K562 (cell line): Measurements from ENCODE around the gene ANKS1A. TPM values are rescaled to one million over a fixed set of nuclear protein-coding genes. Genes with fewer than 3 reads are reported as not detected.
A peak's percentile ranks its signal among the peaks of the same experiment; 100 is the strongest.

Experiments used
- ATAC-seq: fragments of 200-7000 bp; cut with Tn5 transposase; 3 replicates; pipeline ENCODE4 v1.9.1; 2020; ENCODE audit warnings: moderate library complexity
- BruUV-seq: library from RNA; stranded (reverse); fragments of 400-500 nt; replicated peaks from 2 replicates; lab custom pipeline; 2021; lab: Mats Ljungman, UMichigan
- CTCF ChIA-PET: fragments of 300-600 bp; formaldehyde crosslinking; extraction: SDS; loops from one replicate; lab custom pipeline; 2021; ENCODE audit warnings: low intra/inter-chr PET ratio; lab: Yijun Ruan, JAX
- POLR2A ChIA-PET: fragments of 300-600, 350-650 bp; sonication (Branson Sonifier 250); formaldehyde crosslinking; extraction: SDS; loops from one replicate; lab custom pipeline; 2021; ENCODE audit warnings: antibody characterized with exemption, inconsistent platforms; lab: Yijun Ruan, JAX
- DNase-seq, 4 experiments: peaks; one replicate each; pipeline versions ENCODE4 v3.0.0 to v3.0.0-alpha.2; 2011 to 2018; ENCODE audit warnings: low spot score in 3 of 4, mixed read lengths in 3 of 4; ENCODE audit errors: extremely low read depth in 1 of 4
- FAIRE-seq: peaks from 2 replicates; lab custom pipeline; 2011; peaks lifted over from hg19 to GRCh38; lab: Jason Lieb, UNC
- H2AFZ ChIP-seq: 2 replicates; pipeline ENCODE4 v1.6.0; 2011; ENCODE audit warnings: low read depth, low read length, control low read depth, inconsistent platforms
- H3K27ac ChIP-seq: fragments of 200-600 bp; 3 replicates; pipeline ENCODE4 v1.8.0; 2011; ENCODE audit warnings: low read depth, mild to moderate bottlenecking, control low read depth, inconsistent platforms, low read length, moderate library complexity, mixed read lengths; ENCODE audit errors: extremely low read depth
- H3K27me3 ChIP-seq, 2 experiments: fragments of 300-600 bp in 1 of 2; 2 replicates in 1 of 2; 3 replicates in 1 of 2; pipeline versions ENCODE4 v1.6.0 to v1.8.0; 2011; ENCODE audit warnings: inconsistent platforms in 2 of 2, low read length in 2 of 2, mild to moderate bottlenecking in 1 of 2, mixed read lengths in 1 of 2, moderate library complexity in 1 of 2; ENCODE audit not compliant: control insufficient read depth in 2 of 2, insufficient read depth in 2 of 2
- H3K36me3 ChIP-seq: fragments of 300-600 bp; 3 replicates; pipeline ENCODE4 v1.8.0; 2011; ENCODE audit warnings: mild to moderate bottlenecking, low read length, inconsistent platforms; ENCODE audit not compliant: control insufficient read depth, insufficient read depth
- H3K4me1 ChIP-seq, 2 experiments: fragments of 200-600 bp in 1 of 2; replicated peaks in 1 of 2; 2 replicates in 1 of 2; 3 replicates in 1 of 2; pipeline versions ENCODE4 v1.5.1 to v1.8.0; 2011; ENCODE audit warnings: inconsistent platforms in 2 of 2, low read length in 2 of 2, mild to moderate bottlenecking in 1 of 2, mixed read lengths in 1 of 2, moderate library complexity in 1 of 2; ENCODE audit not compliant: control insufficient read depth in 2 of 2, insufficient read depth in 2 of 2
- H3K4me2 ChIP-seq: 2 replicates; pipeline ENCODE4 v1.6.1; 2011; ENCODE audit warnings: low read length, control low read depth, inconsistent platforms, mixed read lengths; ENCODE audit not compliant: insufficient read depth
- H3K4me3 ChIP-seq: fragments of 200-600 bp; sonication (generic), shearing (Covaris generic); 2 replicates; pipeline ENCODE4 v1.5.1; 2016; ENCODE audit warnings: control low read depth, inconsistent platforms
- H3K79me2 ChIP-seq: fragments of 200-600 bp; 3 replicates; pipeline ENCODE4 v1.8.0; 2011; ENCODE audit warnings: low read length, inconsistent platforms; ENCODE audit not compliant: control insufficient read depth, insufficient read depth
- H3K9ac ChIP-seq, 2 experiments: 2 replicates each; pipeline versions ENCODE4 v1.6.0 to v1.6.1; 2011; ENCODE audit warnings: low read depth in 2 of 2, low read length in 2 of 2, control low read depth in 1 of 2, inconsistent platforms in 1 of 2, mild to moderate bottlenecking in 1 of 2, mixed read lengths in 1 of 2; ENCODE audit not compliant: insufficient read depth in 1 of 2
- H3K9me1 ChIP-seq: one replicate; pipeline ENCODE4 v1.6.0; 2011; ENCODE audit warnings: inconsistent platforms, mild to moderate bottlenecking, low read length, moderate library complexity; ENCODE audit not compliant: control insufficient read depth, insufficient read depth
- H3K9me3 ChIP-seq: replicated peaks from 2 replicates; pipeline ENCODE4 v1.5.1; 2011; ENCODE audit warnings: low read depth, low read length, inconsistent platforms; ENCODE audit not compliant: control insufficient read depth, insufficient read depth
- H4K20me1 ChIP-seq: replicated peaks from 2 replicates; pipeline ENCODE4 v1.6.1; 2011; ENCODE audit warnings: low read length, inconsistent platforms, mixed read lengths; ENCODE audit not compliant: control insufficient read depth, insufficient read depth
- ARHGAP35 ChIP-seq: fragments of 450-650 bp; IDR thresholded peaks from 2 replicates; pipeline ENCODE4 v1.6.1; 2018; ENCODE audit not compliant: partially characterized antibody
- DIDO1 ChIP-seq: fragments of 450-650 bp; IDR thresholded peaks from 2 replicates; pipeline ENCODE4 v1.6.1; 2016; ENCODE audit warnings: low read depth, missing biosample characterization, missing genetic modification characterization
- ELK1 ChIP-seq: sonication (generic); formaldehyde crosslinking; IDR thresholded peaks from 2 replicates; pipeline ENCODE4 v1.8.1; 2022; ENCODE audit warnings: missing genetic modification reagents
- KAT7 ChIP-seq: sonication (generic); formaldehyde crosslinking; IDR thresholded peaks from 2 replicates; pipeline ENCODE4 v1.8.0; 2022; ENCODE audit warnings: missing genetic modification reagents, mild to moderate bottlenecking, borderline replicate concordance
- MAX ChIP-seq: sonication (generic); formaldehyde crosslinking; IDR thresholded peaks from 2 replicates; pipeline ENCODE4 v1.9.0; 2022; ENCODE audit warnings: mild to moderate bottlenecking, missing genetic modification reagents
- MIER1 ChIP-seq: fragments of 450-650 bp; IDR thresholded peaks from 2 replicates; pipeline ENCODE4 v1.6.1; 2016; ENCODE audit warnings: antibody characterized with exemption, mild to moderate bottlenecking, low read depth
- MLX ChIP-seq, 2 experiments: fragments of 450-650 bp in 1 of 2; sonication (generic) in 1 of 2; formaldehyde crosslinking; conservative IDR thresholded peaks; 2 replicates each; pipeline versions ENCODE4 v1.4.0 to v1.8.1; 2020 to 2022; ENCODE audit warnings: mild to moderate bottlenecking in 1 of 2, missing genetic modification reagents in 1 of 2
- NR4A1 ChIP-seq, 2 experiments: fragments of 250-450 bp in 1 of 2; fragments of 450-650 bp in 1 of 2; sonication (Bioruptor Pico) in 1 of 2; IDR thresholded peaks; 2 replicates each; pipeline versions ENCODE4 v1.4.0 to v1.6.1; 2016 to 2020; ENCODE audit warnings: mild to moderate bottlenecking in 2 of 2, missing compliant biosample characterization in 1 of 2, missing genetic modification characterization in 1 of 2, moderate library complexity in 1 of 2
- RBM14 ChIP-seq: fragments of 200-400 bp; formaldehyde crosslinking; IDR thresholded peaks from 2 replicates; pipeline ENCODE4 v1.6.1; 2018; ENCODE audit warnings: low read depth, mild to moderate bottlenecking, low read length, moderate library complexity, borderline replicate concordance; ENCODE audit not compliant: insufficient read depth
- RNF219 ChIP-seq: fragments of 250-450 bp; sonication (Bioruptor Pico); IDR thresholded peaks from 2 replicates; pipeline ENCODE4 v1.5.0; 2022; ENCODE audit warnings: mild to moderate bottlenecking
- TEAD1 ChIP-seq, 2 experiments: fragments of 450-650 bp in 1 of 2; sonication (generic) in 1 of 2; formaldehyde crosslinking; IDR thresholded peaks; 2 replicates each; pipeline versions ENCODE4 v1.4.0 to v1.8.0; 2020 to 2022; ENCODE audit warnings: mild to moderate bottlenecking in 2 of 2, missing genetic modification reagents in 1 of 2
- TEAD2 ChIP-seq: fragments of 450-650 bp; IDR thresholded peaks from 2 replicates; pipeline ENCODE4 v1.6.1; 2016; ENCODE audit warnings: missing genetic modification characterization, control low read depth, missing compliant biosample characterization
- ZC3H4 ChIP-seq: sonication (generic); formaldehyde crosslinking; IDR thresholded peaks from 2 replicates; pipeline ENCODE4 v1.9.0; 2021; ENCODE audit warnings: missing genetic modification reagents, borderline replicate concordance
- ZFP1 ChIP-seq: fragments of 450-650 bp; formaldehyde crosslinking; IDR thresholded peaks from 2 replicates; pipeline ENCODE4 v1.4.0; 2020; ENCODE audit warnings: mild to moderate bottlenecking, mixed read lengths
- ZNF316 ChIP-seq: fragments of 450-650 bp; IDR thresholded peaks from 2 replicates; pipeline ENCODE4 v1.6.1; 2016
- ZNF77 ChIP-seq: fragments of 250-450 bp; sonication (Bioruptor Pico); IDR thresholded peaks from 2 replicates; pipeline ENCODE4 v1.5.0; 2020
- ZNF778 ChIP-seq: fragments of 450-650 bp; formaldehyde crosslinking; IDR thresholded peaks from 2 replicates; pipeline ENCODE4 v1.4.0; 2020; ENCODE audit warnings: mild to moderate bottlenecking, moderate library complexity
- ZSCAN29 ChIP-seq: fragments of 450-650 bp; IDR thresholded peaks from 2 replicates; pipeline ENCODE4 v1.6.1; 2017
- WGBS: fragments of 100-300 bp; shearing (Covaris generic); methylation state at CpG from one replicate; pipeline ENCODE4 v1.1.6; 2016; ENCODE audit warnings: low coverage, mixed read lengths; ENCODE audit not compliant: insufficient coverage; ENCODE audit errors: missing lambda C conversion rate; 5-methylcytosine and 5-hydroxymethylcytosine counted together
- in situ Hi-C: fragments of 300-500 bp; cut with MboI; formaldehyde crosslinking; loops from 4 replicates; pipeline ENCODE4 v1.15.0; 2018; ENCODE audit warnings: inconsistent platforms, mixed read lengths
- intact Hi-C: fragments of 100-400 bp; cut with micrococcal nuclease; formaldehyde crosslinking; loops from 2 replicates; pipeline ENCODE4 v1.14.2; 2022
- polyA plus RNA-seq, 8 experiments: library from polyadenylated mRNA; depleted of rRNA in 4 of 8; stranded (reverse) in 5 of 8; unstranded in 3 of 8; fragments of >200 nt; fragmentation: Nextera tagmentation in 2 of 8; fragmentation: Illumina TruSeq in 1 of 8; extraction: Ambion mirVana in 2 of 8; extraction: Trizol in 1 of 8; gene quantifications; 2 replicates each; pipeline versions ENCODE4 v1.2.1 to v1.2.3, GENCODE V29; 2011 to 2014; ENCODE audit warnings: inconsistent platforms in 1 of 8, missing spikeins in 1 of 8
- total RNA-seq, 7 experiments: library from RNA; depleted of rRNA in 6 of 7; stranded (reverse); fragments of >200 nt in 6 of 7; fragmentation: Illumina TruSeq in 2 of 7; extraction: Trizol in 2 of 7; gene quantifications; 2 replicates each; pipeline versions ENCODE4 v1.2.1 to v1.2.3, GENCODE V29; 2011 to 2021; ENCODE audit warnings: low replicate concordance in 1 of 7

ANKS1A gene
- total and polyA plus RNA-seq, 9 of the 15 experiments (the other 6 are each of a cell fraction or from before 2014, with no cell fraction given): 1.1 to 13.8 (median 5.3) TPM

GRCh38 chr6:35081426-35081851, 192.4 kb downstream of the ANKS1A start:
- H3K79me2 ChIP-seq: no peaks in the 10 kb centered on the region
- ATAC-seq (no peak), DNase-seq (no peak), FAIRE-seq (no peak)
- intact Hi-C loops (no loop called here), in situ Hi-C loops (no loop called here)
- 49% methylated on average over 13 of the region's 13 CpGs for WGBS
- no peaks in the 10 kb centered on the region for H4K20me1 ChIP-seq
- H3K36me3 ChIP-seq: peaks cover 9% of the 10 kb centered on the region; the same call in 1 of the 3 replicates
- H3K4me3 ChIP-seq: no peak overlapping the region
- no peak overlapping the region for H3K27ac ChIP-seq
- ChIA-PET POLR2A (interaction anchor here (0.5 to 0.7 kb wide), 2 partner anchors 155 to 445 kb away, joined by 3 to 4 read pairs; no protein-coding TSS in a partner anchor), CTCF (no interaction called here)
- H3K4me1 ChIP-seq: peaks cover 0 to 16% of the 10 kb centered on the region in 2 experiments; a peak in 1 of 5 replicates
- peak overlapping the region in 1 of 2 experiments; percentile 11; a peak in 1 of 4 replicates for H3K9ac ChIP-seq
- TF ChIP-seq TEAD1 (CRISPR knock-in tag; IDR thresholded peaks at IDR 0.05): no peak
- no peak for TF ChIP-seq MIER1
- no peak for TF ChIP-seq ZSCAN29
- TF ChIP-seq MLX (CRISPR knock-in tag; conservative IDR thresholded peaks at IDR 0.05): no peak
- no peak for TF ChIP-seq ELK1 (CRISPR knock-in tag)
- TF ChIP-seq MAX (CRISPR knock-in tag): no peak
- TF ChIP-seq ARHGAP35: no peak
- no peak for TF ChIP-seq DIDO1
- TF ChIP-seq ZC3H4 (CRISPR knock-in tag): no peak
- TF ChIP-seq ZNF77 (CRISPR knock-in tag): no peak
- TF ChIP-seq KAT7 (CRISPR knock-in tag): no peak
- no peak for TF ChIP-seq RBM14
- no peak for TF ChIP-seq ZNF316
- TF ChIP-seq TEAD2: no peak
- TF ChIP-seq RNF219 (CRISPR knock-in tag): no peak
- no peak for TF ChIP-seq ZFP1
- no peak for TF ChIP-seq NR4A1 (CRISPR knock-in tag; IDR thresholded peaks at IDR 0.05)
- no peak for TF ChIP-seq NR4A1 (tag; IDR thresholded peaks at IDR 0.05)
- TF ChIP-seq ZNF778 (CRISPR knock-in tag): no peak
- BruUV-seq: no TSS peak
- no peak overlapping the region for H3K4me2 ChIP-seq
- H2AFZ ChIP-seq: no peak overlapping the region
- no peaks in the 10 kb centered on the region for H3K9me1 ChIP-seq
- no peaks in the 10 kb centered on the region for H3K9me3 ChIP-seq
- H3K27me3 ChIP-seq: no peaks in the 10 kb centered on the region
